ENCODE measurements around the gene MAPRE3.

Gene MAPRE3

DNA sequence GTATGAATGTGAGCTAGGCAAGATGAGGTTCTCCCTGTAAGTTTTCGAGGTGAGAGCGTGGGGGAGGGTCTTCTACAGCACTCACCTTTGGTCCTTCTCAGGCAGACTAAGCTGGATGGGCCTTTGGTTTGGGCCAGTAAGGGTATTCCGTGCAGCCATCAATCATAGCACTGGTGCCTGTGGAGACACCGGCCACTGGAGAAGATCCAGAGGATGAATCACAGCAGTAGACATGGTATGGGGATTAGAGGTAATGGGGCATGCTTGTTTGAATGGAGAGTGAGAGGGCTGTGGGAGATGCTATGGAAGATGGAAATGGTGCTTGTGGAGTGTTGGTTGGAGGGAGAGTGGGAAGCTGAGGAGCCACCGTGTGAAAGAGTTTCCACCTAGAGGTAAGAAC lies 16.1 kb downstream of the MAPRE3 start:
- TF ChIP-seq GATA3 (IDR thresholded peaks at IDR 0.05; ENCODE audit: low read depth, low read length), result no peak
- no peak for TF ChIP-seq GATA2 (IDR thresholded peaks at IDR 0.05; ENCODE audit: low read depth, low read length)

- no peak for TF ChIP-seq GATA2 (IDR thresholded peaks at IDR 0.05; ENCODE audit: low read depth, low read length)
- TF ChIP-seq GATA3 (IDR thresholded peaks at IDR 0.05; ENCODE audit: low read depth, low read length), result no peak
These were observed 17.8 kb downstream of the MAPRE3 start for GRCh38 chr2:26988058-26988860.

DNA sequence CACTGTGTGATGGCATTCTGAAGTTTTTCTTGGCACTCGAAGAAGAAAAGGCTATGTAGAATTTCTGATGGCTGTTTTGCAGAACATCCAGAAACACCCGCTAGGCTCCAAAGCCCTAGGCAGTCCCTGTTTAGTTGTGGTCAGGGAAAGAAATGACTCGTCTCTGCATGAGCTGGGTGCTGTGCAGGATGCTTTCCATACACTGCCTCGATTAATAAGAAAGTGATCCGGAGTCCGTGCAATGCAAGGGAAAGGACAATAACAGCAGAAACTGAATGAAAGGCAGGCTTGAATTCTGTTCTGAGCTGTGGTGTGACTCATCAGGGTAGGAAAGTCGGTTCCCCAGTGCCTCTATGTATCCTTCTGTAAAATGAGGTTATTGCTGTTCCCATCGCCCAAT lies 18.7 kb downstream of the MAPRE3 start:
- TF ChIP-seq GATA3 (IDR thresholded peaks at IDR 0.05; ENCODE audit: low read depth, low read length) (no peak), GATA2 (IDR thresholded peaks at IDR 0.05; ENCODE audit: low read depth, low read length) (no peak)

- TF ChIP-seq GATA2 (IDR thresholded peaks at IDR 0.05; ENCODE audit: low read depth, low read length), result no peak
- no peak for TF ChIP-seq GATA3 (IDR thresholded peaks at IDR 0.05; ENCODE audit: low read depth, low read length)
These were observed 21.3 kb downstream of the MAPRE3 start for GRCh38 chr2:26991717-26992116.

DNA sequence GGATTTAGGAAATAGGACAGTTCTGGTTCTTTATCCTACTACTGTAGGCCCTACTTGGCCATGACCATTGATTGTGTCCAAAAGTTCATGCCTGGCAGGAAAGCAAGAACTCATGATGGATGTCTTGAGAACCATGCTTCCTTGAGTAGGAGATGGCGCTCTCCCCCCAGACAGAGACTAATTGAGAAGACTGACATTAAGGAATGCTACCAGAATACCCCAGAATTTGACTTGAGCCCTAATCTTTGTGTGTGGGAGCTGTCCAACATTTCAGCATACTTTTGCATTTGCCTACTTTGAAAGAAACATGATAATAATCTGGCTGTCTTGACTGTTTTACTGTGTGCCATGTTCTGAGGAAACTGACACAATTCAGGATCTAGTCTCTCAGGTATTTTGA lies 23.3 kb downstream of the MAPRE3 start:
- TF ChIP-seq GATA2 (IDR thresholded peaks at IDR 0.05; ENCODE audit: low read depth, low read length) (no peak), GATA3 (IDR thresholded peaks at IDR 0.05; ENCODE audit: low read depth, low read length) (no peak)

- TF ChIP-seq GATA3 (IDR thresholded peaks at IDR 0.05; ENCODE audit: low read depth, low read length) (no peak), GATA2 (IDR thresholded peaks at IDR 0.05; ENCODE audit: low read depth, low read length) (no peak)
These were observed 24.5 kb downstream of the MAPRE3 start for GRCh38 chr2:26994983-26995382.

DNA sequence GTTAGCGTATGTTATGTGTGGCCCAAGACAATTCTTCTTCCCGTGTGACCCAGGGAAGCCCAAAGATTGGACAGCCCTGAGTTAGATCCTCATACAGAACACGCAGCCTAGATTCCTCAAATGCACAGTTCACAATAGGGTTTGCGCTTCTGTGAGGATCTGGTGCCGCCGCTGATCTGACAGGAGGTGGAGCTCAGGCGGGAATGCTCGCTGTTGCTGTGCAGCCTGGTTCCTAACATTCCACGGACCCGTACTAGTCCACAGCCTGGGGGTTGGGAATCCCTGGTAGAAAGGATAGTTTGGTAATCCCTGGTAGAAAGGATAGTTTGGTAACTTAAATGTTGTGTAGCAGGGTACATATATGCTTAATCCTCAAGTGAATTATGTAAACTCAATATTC lies 27.0 kb downstream of the MAPRE3 start:
- no peak for TF ChIP-seq GATA3 (IDR thresholded peaks at IDR 0.05; ENCODE audit: low read depth, low read length)
- TF ChIP-seq GATA2 (IDR thresholded peaks at IDR 0.05; ENCODE audit: low read depth, low read length), result no peak

- TF ChIP-seq GATA2 (IDR thresholded peaks at IDR 0.05; ENCODE audit: low read depth, low read length) (no peak), GATA3 (IDR thresholded peaks at IDR 0.05; ENCODE audit: low read depth, low read length) (no peak)
These were observed 27.9 kb downstream of the MAPRE3 start for GRCh38 chr2:26998323-26998722.

- no peak for TF ChIP-seq GATA2 (IDR thresholded peaks at IDR 0.05; ENCODE audit: low read depth, low read length)
- no peak for TF ChIP-seq GATA3 (IDR thresholded peaks at IDR 0.05; ENCODE audit: low read depth, low read length)
These were observed 29.8 kb downstream of the MAPRE3 start for GRCh38 chr2:27000228-27000627.

DNA sequence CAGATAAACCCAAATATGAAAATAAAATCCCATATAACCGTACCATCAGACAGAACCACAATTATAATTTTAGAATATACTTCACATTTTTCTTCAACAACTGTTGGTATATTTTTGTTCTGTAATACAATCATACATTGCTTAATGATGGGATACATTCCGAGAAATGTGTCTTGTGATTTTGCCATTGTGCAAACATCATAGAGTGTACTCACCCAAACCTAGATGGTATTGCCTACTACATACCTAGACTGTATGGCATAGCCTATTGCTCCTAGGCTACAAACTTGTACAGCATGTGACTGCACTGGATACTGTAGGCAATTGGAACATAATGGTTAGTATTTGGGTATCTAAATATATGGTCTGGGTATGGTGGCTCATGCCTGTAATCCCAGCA lies 30.6 kb downstream of the MAPRE3 start:
- TF ChIP-seq GATA2 (IDR thresholded peaks at IDR 0.05; ENCODE audit: low read depth, low read length) (no peak), GATA3 (IDR thresholded peaks at IDR 0.05; ENCODE audit: low read depth, low read length) (no peak)

DNA sequence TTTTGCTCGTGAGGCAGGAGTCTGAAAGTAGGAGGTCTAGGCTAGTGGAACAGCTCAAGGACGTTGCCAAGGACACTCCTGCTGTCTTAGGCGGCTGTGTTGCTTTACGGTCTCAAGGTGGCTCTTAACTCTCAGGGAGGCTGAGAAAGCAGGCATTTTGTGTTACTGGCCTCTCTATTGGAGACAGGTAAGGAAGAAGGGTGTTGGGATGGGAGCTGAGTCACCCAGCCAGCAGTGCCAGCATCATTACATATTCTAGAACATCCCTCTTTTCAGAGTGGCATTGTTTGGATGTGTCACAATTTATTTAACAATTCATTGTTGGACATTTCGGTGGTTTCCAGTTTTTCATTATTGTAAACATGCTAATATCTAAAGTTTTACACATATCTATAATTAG lies 31.5 kb downstream of the MAPRE3 start:
- no peak for TF ChIP-seq GATA2 (IDR thresholded peaks at IDR 0.05; ENCODE audit: low read depth, low read length)
- TF ChIP-seq GATA3 (IDR thresholded peaks at IDR 0.05; ENCODE audit: low read depth, low read length), result no peak

DNA sequence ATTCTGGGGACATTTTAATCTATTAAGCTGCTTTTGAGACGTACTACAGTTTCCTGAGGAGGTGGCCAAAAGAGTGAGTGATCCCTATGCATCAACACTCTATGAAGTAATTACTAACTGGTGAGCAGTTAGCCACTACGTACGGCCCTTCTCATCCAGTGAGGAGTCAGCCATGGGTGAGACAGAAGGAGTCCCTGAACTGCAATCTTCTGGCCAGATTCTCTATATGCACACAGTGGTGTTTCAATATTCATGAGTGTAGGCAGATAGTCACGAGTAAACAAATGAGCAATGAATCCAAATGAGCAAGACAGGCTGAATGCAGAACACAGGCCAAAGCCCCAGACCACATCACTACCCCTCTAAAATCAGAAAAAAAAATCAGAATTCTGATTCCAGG lies 32.6 kb downstream of the MAPRE3 start:
- TF ChIP-seq GATA3 (IDR thresholded peaks at IDR 0.05; ENCODE audit: low read depth, low read length) (no peak), GATA2 (IDR thresholded peaks at IDR 0.05; ENCODE audit: low read depth, low read length) (no peak)

- no peak for TF ChIP-seq GATA2 (IDR thresholded peaks at IDR 0.05; ENCODE audit: low read depth, low read length)
- TF ChIP-seq GATA3 (IDR thresholded peaks at IDR 0.05; ENCODE audit: low read depth, low read length), result no peak
These were observed 33.4 kb downstream of the MAPRE3 start for GRCh38 chr2:27003857-27004256.

DNA sequence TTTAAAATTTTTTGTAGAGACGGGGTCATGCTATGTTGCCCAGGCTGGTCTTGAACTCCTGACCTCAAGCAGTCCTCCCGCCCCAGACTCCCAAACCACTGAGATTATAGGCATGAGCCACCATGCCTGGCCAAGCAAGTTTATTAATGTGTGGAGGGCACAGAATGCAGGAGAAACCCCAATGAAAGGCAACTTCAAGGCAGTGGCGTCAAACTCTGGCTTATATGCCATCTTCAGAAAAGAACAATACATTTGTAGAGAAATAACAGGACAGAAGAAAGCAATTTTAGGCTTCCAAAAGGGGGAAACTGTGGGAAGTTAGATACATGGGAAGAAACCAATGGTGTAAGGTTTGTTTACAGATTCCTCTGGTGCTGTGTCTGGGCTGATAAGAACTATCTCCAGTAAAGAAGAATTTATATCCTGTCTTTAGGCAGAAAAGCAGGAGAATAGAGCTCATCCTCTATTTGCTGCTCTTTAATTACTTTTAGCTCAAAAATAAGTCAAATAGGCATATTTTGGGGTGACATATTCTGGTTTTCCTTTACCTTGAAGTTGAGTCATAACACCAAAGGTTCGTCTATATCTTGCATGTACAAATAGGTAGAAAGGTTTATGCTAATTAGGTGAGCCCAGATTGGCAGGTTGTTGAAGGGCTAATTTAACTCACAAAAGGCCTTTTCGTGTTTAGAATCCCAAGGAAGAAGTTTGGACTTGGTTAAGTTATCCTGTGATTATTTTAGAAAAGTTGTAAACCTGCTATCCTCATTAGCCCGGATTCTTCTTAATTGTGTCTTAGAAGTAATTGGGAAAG lies 36.4 kb downstream of the MAPRE3 start:
- TF ChIP-seq GATA3 (IDR thresholded peaks at IDR 0.05; ENCODE audit: low read depth, low read length) (no peak), GATA2 (IDR thresholded peaks at IDR 0.05; ENCODE audit: low read depth, low read length) (no peak)
